ENCODE measurements around the gene PLSCR1.
A peak's percentile ranks its signal among the peaks of the same experiment; 100 is the strongest.

The PLSCR1 gene, protein sequence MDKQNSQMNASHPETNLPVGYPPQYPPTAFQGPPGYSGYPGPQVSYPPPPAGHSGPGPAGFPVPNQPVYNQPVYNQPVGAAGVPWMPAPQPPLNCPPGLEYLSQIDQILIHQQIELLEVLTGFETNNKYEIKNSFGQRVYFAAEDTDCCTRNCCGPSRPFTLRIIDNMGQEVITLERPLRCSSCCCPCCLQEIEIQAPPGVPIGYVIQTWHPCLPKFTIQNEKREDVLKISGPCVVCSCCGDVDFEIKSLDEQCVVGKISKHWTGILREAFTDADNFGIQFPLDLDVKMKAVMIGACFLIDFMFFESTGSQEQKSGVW
- total RNA-seq, result 8.9 to 12.9 (median 12.1) reads per million in 4 donors

GRCh38 chr3:146544002-146544928 is at the start of gene PLSCR1:
TSS of gene PLSCR1 (minus strand) at chr3:146544607. CDS start at chr3:146536552, 8,055 bp downstream.
- peak; percentile 29 to 83 (median 38) for DNase-seq

GRCh38 chr3:146593776-146594175 is 49.4 kb upstream of the PLSCR1 start:
- DNase-seq, result no peak

- DNase-seq, result no peak
Observed at GRCh38 chr3:146590521-146590920, 46.1 kb upstream of the PLSCR1 start.

GRCh38 chr3:146589899-146590508 is 45.6 kb upstream of the PLSCR1 start:
- peak in 1 of 5 donors; percentile 8 for DNase-seq

DNA sequence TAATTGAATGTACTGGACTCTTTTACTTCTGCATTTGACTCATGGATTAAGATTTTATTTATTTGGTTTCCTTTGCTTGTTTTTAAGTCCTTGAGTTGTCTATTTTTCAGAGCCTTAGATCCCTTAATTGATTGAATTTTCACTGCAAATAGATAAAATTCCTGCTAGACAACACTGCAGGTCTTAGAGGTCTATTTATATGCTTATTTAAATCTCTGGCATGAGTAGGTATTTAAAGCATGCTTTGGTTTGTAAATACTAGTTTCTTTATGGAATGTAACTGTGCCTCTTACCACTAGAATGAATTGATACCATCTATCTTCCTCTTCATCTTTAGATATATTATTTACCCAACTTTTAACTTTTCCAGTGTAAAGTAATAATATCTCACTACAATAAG is 40.7 kb upstream of the PLSCR1 start:
- no peak for DNase-seq

DNA sequence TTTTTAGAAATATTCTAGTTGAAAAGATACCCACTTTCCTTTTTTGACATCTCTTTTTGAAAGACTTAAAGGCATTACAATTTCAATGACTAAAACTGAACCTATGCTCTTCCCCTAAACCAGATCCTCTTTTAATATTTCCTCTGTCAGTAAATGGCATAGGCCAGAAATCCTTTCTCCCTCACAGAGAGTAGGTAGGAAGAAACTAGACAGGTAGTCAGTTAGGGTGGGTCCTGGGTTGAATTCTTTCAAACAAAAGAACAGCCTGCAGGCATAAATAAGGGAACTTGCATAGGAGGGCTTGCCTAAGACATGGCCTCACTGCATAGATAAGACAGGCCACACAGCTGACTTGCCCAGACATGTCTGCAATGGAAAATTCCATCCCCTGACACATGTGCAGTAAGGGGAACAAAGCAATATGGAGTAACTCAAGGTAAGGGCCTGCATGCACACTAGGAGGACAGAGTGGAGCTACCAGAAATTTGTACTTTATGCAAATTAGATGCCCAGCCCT is 37.6 kb upstream of the PLSCR1 start:
- no peak for DNase-seq

GRCh38 chr3:146581080-146581601 is 36.7 kb upstream of the PLSCR1 start:
- no peak for DNase-seq

- peak in 3 of 5 donors; percentile 4 to 38 (median 11) for DNase-seq
Observed at GRCh38 chr3:146577662-146578061, 33.3 kb upstream of the PLSCR1 start.

DNA sequence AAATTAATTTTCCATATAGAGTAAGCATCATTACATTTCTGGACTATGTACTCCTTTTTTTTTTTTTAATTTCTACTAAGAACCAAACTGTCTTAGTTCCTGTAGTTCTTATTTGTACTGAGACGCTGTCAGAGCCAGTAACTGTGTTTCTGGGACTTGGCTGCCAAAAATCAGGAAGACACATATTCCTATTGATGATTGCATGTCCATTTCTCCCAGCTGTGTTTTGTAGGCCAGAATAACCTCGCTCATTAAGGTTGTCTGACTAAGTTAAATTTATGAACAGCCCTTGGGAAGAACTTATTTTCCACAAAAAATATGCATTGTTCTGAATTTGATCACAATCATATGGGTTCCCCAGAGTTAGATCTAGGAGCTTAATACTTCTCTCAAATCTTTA is 31.2 kb upstream of the PLSCR1 start:
- no peak for DNase-seq

- no peak for DNase-seq
Observed at GRCh38 chr3:146574173-146574572, 29.8 kb upstream of the PLSCR1 start.

DNA sequence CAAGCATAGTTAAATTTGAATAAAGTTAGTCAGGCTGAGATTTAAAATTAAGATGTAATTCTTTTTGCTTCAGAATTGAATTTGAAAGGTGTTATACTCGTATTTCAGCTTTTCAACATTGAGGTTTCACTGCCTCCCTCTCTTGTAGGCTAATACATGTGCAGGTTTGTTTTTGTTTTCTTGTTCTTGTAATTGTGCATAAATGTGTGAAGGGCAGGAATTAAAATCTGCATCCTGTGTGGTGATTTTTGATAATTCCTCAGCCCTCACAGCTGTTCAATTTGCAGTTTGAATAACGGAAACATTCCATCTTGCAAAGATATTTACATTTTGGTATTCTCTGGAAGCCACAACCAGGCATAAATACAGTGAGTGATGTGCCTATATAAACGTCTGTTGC is 24.9 kb upstream of the PLSCR1 start:
- DNase-seq, result no peak

- DNase-seq, result no peak
Observed at GRCh38 chr3:146566138-146566537, 21.7 kb upstream of the PLSCR1 start.

GRCh38 chr3:146561879-146562278 is 17.5 kb upstream of the PLSCR1 start:
- DNase-seq, result no peak

DNA sequence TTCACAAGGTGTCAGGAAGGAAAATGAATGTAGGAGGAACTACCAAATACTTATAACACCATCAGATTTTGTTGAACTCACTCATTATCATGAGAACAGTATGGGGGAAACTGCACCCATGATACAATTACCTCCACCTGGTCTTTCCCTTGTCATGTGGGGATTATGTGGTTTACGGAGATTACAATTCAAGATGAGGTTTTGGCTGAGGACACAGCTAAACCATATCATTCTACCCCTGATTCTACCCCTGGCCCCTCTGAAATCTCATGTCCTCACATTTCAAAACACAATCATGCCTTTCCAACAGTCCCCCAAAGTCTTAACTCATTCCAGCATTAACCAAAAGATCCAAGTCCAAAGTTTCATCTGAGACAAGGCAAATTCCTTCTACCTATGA is 17.1 kb upstream of the PLSCR1 start:
- no peak for DNase-seq

GRCh38 chr3:146560678-146561077 is 16.3 kb upstream of the PLSCR1 start:
- DNase-seq, result no peak

DNA sequence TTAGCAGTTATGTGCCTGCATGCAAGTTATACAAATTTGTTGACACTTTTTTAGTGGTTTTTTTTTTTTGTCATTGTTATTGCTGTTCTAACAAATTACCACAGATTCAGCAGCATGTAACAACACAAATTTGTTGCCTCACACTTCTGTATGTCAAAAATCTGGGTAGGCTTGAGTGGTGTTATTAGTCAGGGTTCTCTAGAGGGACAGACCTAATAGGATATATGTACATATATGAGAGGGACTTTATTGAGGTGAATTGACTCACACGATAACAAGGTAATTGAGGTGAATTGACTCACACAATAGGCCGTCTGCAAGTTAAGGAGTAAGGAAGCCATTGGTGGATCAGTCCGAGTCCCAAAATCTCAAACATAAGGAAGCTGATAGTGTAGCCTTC is 15.0 kb upstream of the PLSCR1 start:
- no peak for DNase-seq

GRCh38 chr3:146558781-146559180 is 14.4 kb upstream of the PLSCR1 start:
- no peak for DNase-seq

DNA sequence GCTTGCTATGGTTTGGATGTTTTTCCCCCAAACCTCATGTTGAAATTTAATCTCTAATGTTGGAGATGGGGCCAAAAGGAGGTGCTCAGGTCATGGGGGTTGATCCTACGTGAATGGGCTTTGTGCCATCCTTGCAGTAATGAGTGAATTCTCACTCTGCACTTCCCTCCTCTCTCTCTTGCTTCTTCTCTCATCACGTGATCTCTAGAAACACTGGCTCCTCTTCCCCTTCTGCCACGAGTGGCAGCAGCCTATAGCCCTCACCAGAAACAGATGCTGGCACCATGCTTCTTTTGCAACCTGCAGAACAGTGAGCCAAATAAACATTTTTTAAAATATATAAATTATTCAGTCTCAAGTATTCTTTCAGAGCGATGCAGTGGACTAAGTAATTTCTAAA is 13.3 kb upstream of the PLSCR1 start:
- no peak for DNase-seq

- no peak for DNase-seq
Observed at GRCh38 chr3:146555311-146555710, 10.9 kb upstream of the PLSCR1 start.

GRCh38 chr3:146554151-146554760 is 9.8 kb upstream of the PLSCR1 start:
- no peak for DNase-seq

GRCh38 chr3:146550743-146551510 is 6.5 kb upstream of the PLSCR1 start:
- DNase-seq, result peak in 1 of 5 donors; percentile 61
